GM23338 (cell line): Measurements from ENCODE around the gene TMEM214. TPM values are rescaled to one million over a fixed set of nuclear protein-coding genes. Genes with fewer than 3 reads are reported as not detected.

Source experiments
- ATAC-seq: fragments of 200-7000 bp; cut with Tn5 transposase; 3 replicates; pipeline ENCODE4 v1.9.1; 2020
- DNase-seq: peaks from one replicate; pipeline ENCODE4 v3.0.0-alpha.2; 2015; ENCODE audit warnings: low spot score
- H2AFZ ChIP-seq: fragments of 200-600 bp; sonication (generic); 2 replicates; pipeline ENCODE4 v1.8.0; 2016; ENCODE audit warnings: antibody characterized with exemption, mild to moderate bottlenecking, moderate library complexity
- H3F3A ChIP-seq: fragments of 200-600 bp; sonication (generic); replicated peaks from 2 replicates; pipeline ENCODE4 v1.8.0; 2017; ENCODE audit warnings: antibody characterized with exemption, mixed run types, low read depth
- H3K27ac ChIP-seq: fragments of 200-600 bp; sonication (generic); 2 replicates; pipeline ENCODE4 v1.6.1; 2016; ENCODE audit warnings: low read depth
- H3K27me3 ChIP-seq: fragments of 200-600 bp; sonication (generic); 2 replicates; pipeline ENCODE4 v1.8.0; 2016; ENCODE audit warnings: mild to moderate bottlenecking, mixed run types, moderate library complexity; ENCODE audit not compliant: insufficient read depth
- H3K36me3 ChIP-seq: fragments of 200-600 bp; sonication (generic); 2 replicates; pipeline ENCODE4 v1.8.0; 2016; ENCODE audit warnings: mild to moderate bottlenecking; ENCODE audit not compliant: insufficient read depth
- H3K4me1 ChIP-seq: fragments of 200-600 bp; sonication (generic); 2 replicates; pipeline ENCODE4 v1.8.0; 2016; ENCODE audit warnings: mild to moderate bottlenecking, moderate library complexity; ENCODE audit not compliant: insufficient read depth
- H3K4me2 ChIP-seq: fragments of 200-600 bp; sonication (generic); 2 replicates; pipeline ENCODE4 v1.7.1; 2017; ENCODE audit warnings: mixed run types
- H3K4me3 ChIP-seq: fragments of 200-600 bp; sonication (generic); 2 replicates; pipeline ENCODE4 v1.6.1; 2016; ENCODE audit warnings: mixed run types
- H3K79me2 ChIP-seq: fragments of 200-600 bp; sonication (generic); replicated peaks from 2 replicates; pipeline ENCODE4 v1.8.0; 2017; ENCODE audit warnings: mild to moderate bottlenecking; ENCODE audit not compliant: insufficient read depth
- H3K9me2 ChIP-seq: fragments of 200-600 bp; sonication (generic); 2 replicates; pipeline ENCODE4 v1.8.0; 2017; ENCODE audit not compliant: insufficient read depth
- H4K20me1 ChIP-seq: fragments of 200-600 bp; sonication (generic); replicated peaks from 2 replicates; pipeline ENCODE4 v1.8.0; 2017; ENCODE audit warnings: mild to moderate bottlenecking; ENCODE audit not compliant: insufficient read depth
- H3K27ac Mint-ChIP-seq: 2 replicates; pipeline ENCODE4 v1.8.0; 2020; ENCODE audit warnings: inconsistent platforms, mild to moderate bottlenecking, moderate library complexity, mixed read lengths
- H3K27me3 Mint-ChIP-seq: 3 replicates; pipeline ENCODE4 v1.8.0; 2022; ENCODE audit warnings: low read depth, mild to moderate bottlenecking, moderate library complexity, mixed read lengths, inconsistent platforms; ENCODE audit not compliant: insufficient read depth, poor library complexity
- H3K36me3 Mint-ChIP-seq: 3 replicates; pipeline ENCODE4 v1.8.0; 2021; ENCODE audit warnings: low read depth, mild to moderate bottlenecking, inconsistent platforms, moderate library complexity, mixed read lengths
- H3K4me1 Mint-ChIP-seq: 3 replicates; pipeline ENCODE4 v1.8.0; 2020; ENCODE audit warnings: mild to moderate bottlenecking, inconsistent platforms, mixed read lengths
- H3K4me3 Mint-ChIP-seq: 3 replicates; pipeline ENCODE4 v1.8.0; 2021; ENCODE audit warnings: moderate library complexity, mild to moderate bottlenecking, inconsistent platforms, mixed read lengths
- H3K9me3 Mint-ChIP-seq: 3 replicates; pipeline ENCODE4 v1.8.0; 2020; ENCODE audit warnings: moderate library complexity, mild to moderate bottlenecking, inconsistent platforms, mixed read lengths
- CREB1 ChIP-seq: fragments of 250-450 bp; sonication (Bioruptor Pico); IDR thresholded peaks from 2 replicates; pipeline ENCODE4 v1.5.0; 2020; ENCODE audit warnings: low read depth, mild to moderate bottlenecking, moderate library complexity
- CTCF ChIP-seq, 2 experiments: fragments of 200-600 bp in 1 of 2; sonication (generic) in 1 of 2; conservative IDR thresholded peaks; 2 replicates each; pipeline versions ENCODE4 v1.5.1 to v1.6.1; 2016 to 2017; ENCODE audit warnings: antibody characterized with exemption in 2 of 2, low read depth in 2 of 2, mild to moderate bottlenecking in 2 of 2, moderate library complexity in 1 of 2
- EZH2 ChIP-seq: fragments of 200-600 bp; sonication (generic); IDR thresholded peaks from one replicate; pipeline ENCODE4 v1.8.0; 2017; ENCODE audit warnings: antibody characterized with exemption, mild to moderate bottlenecking, low read depth; ENCODE audit not compliant: unreplicated experiment
- EZH2phosphoT487 ChIP-seq: fragments of 200-600 bp; sonication (generic); IDR thresholded peaks from one replicate; pipeline ENCODE4 v1.8.1; 2018; ENCODE audit warnings: antibody characterized with exemption; ENCODE audit not compliant: unreplicated experiment
- JUNB ChIP-seq: IDR thresholded peaks from one replicate; pipeline ENCODE4 v1.6.1; 2016; ENCODE audit warnings: antibody characterized with exemption; ENCODE audit not compliant: unreplicated experiment
- NANOG ChIP-seq: IDR thresholded peaks from 2 replicates; pipeline ENCODE4 v1.6.1; 2016; ENCODE audit warnings: antibody characterized with exemption, borderline replicate concordance
- POLR2AphosphoS5 ChIP-seq: IDR thresholded peaks from 2 replicates; pipeline ENCODE4 v1.6.1; 2016; ENCODE audit warnings: antibody characterized with exemption, low read depth
- REST ChIP-seq: IDR thresholded peaks from one replicate; pipeline ENCODE4 v1.6.1; 2018; ENCODE audit warnings: antibody characterized with exemption; ENCODE audit not compliant: unreplicated experiment
- ZNF114 ChIP-seq: fragments of 250-450 bp; sonication (Bioruptor Pico); IDR thresholded peaks from 2 replicates; pipeline ENCODE4 v1.5.0; 2020; ENCODE audit warnings: mild to moderate bottlenecking, moderate library complexity
- ZNF331 ChIP-seq: fragments of 250-450 bp; sonication (Bioruptor Pico); IDR thresholded peaks from 2 replicates; pipeline ENCODE4 v1.5.0; 2020; ENCODE audit warnings: low read depth, mild to moderate bottlenecking, moderate library complexity
- polyA plus RNA-seq: library from polyadenylated mRNA; unstranded; fragments of >200 nt; fragmentation: Nextera tagmentation; extraction: Ambion mirVana; gene quantifications from 2 replicates; pipeline ENCODE4 v1.2.1, GENCODE V29; 2016
- total RNA-seq: library from RNA; depleted of rRNA; stranded (reverse); fragments of >200 nt; shearing (Covaris generic); gene quantifications from 2 replicates; pipeline ENCODE4 v1.2.3, GENCODE V29; 2014

Gene TMEM214
- total and polyA plus RNA-seq, 2 experiments from 2014 or later, result 18.4 to 36.5 TPM

GRCh38 chr2:27039871-27040270, 7.1 kb downstream of the TMEM214 start (continued):
- TF ChIP-seq REST (no peak), CREB1 (CRISPR knock-in tag) (no peak), NANOG (no peak), ZNF114 (no peak), POLR2AphosphoS5 (no peak), EZH2phosphoT487 (no peak), EZH2 (no peak), CTCF (conservative IDR thresholded peaks at IDR 0.05; ENCODE audit: low read depth in 2 of 2) (no peak), JUNB (no peak)

- Histone ChIP-seq H3F3A (no peaks in the 10 kb centered on the region), H3K4me3 (no peak overlapping the region), H3K9me2 (no peaks in the 10 kb centered on the region), H4K20me1 (no peaks in the 10 kb centered on the region), H2AFZ (no peak overlapping the region), H3K36me3 (peaks cover 17% of the 10 kb centered on the region; the same call in 1 of the 2 replicates), H3K4me2 (no peak overlapping the region), H3K27me3 (no peaks in the 10 kb centered on the region), H3K4me1 (no peaks in the 10 kb centered on the region), H3K79me2 (no peaks in the 10 kb centered on the region), H3K27ac (no peak overlapping the region)
- Mint-ChIP-seq H3K9me3 (no peaks in the 10 kb centered on the region), H3K27ac (no peak overlapping the region), H3K36me3 (peaks cover 51% of the 10 kb centered on the region), H3K4me1 (no peaks in the 10 kb centered on the region), H3K27me3 (peaks cover 4% of the 10 kb centered on the region), H3K4me3 (no peak overlapping the region)
- no peak for DNase-seq
- ATAC-seq, result no peak
- TF ChIP-seq CREB1 (CRISPR knock-in tag) (no peak), ZNF331 (CRISPR knock-in tag) (no peak), REST (no peak), EZH2 (no peak)
These were observed 7.5 kb downstream of the TMEM214 start for GRCh38 chr2:27040282-27040681.
